GM13976 (cell line): ENCODE measurements around the gene ZDHHC14.
A peak's percentile ranks its signal among the peaks of the same experiment; 100 is the strongest.

Source experiments
- DNase-seq: peaks from one replicate; pipeline ENCODE4 v3.0.0; 2012; ENCODE audit warnings: low spot score
- CTCF ChIP-seq: IDR thresholded peaks from 2 replicates; pipeline ENCODE4 v1.5.1; 2012; ENCODE audit warnings: borderline replicate concordance, mild to moderate bottlenecking; ENCODE audit not compliant: insufficient read depth; ENCODE audit errors: extremely low read depth, missing control alignments, control extremely low read depth
- in situ Hi-C: fragments of 300-500 bp; cut with MboI; formaldehyde crosslinking; loops from one replicate; pipeline ENCODE4 v1.12.0; 2022; ENCODE audit warnings: low sequenced_read_pairs, mixed read lengths, inconsistent platforms; ENCODE audit not compliant: unreplicated experiment

The ZDHHC14 gene

GRCh38 chr6:157552820-157553485 lies 172.0 kb downstream of the ZDHHC14 start:
- no peak for DNase-seq
- TF ChIP-seq CTCF: no peak
- in situ Hi-C loops: no loop called here

GRCh38 chr6:157554747-157555146 lies 173.8 kb downstream of the ZDHHC14 start:
- in situ Hi-C loops: no loop called here
- no peak for DNase-seq
- TF ChIP-seq CTCF: no peak

GRCh38 chr6:157555455-157556143 lies 174.6 kb downstream of the ZDHHC14 start:
- DNase-seq: no peak
- no peak for TF ChIP-seq CTCF
- in situ Hi-C loops: no loop called here

- in situ Hi-C loops: no loop called here
- DNase-seq: no peak
- TF ChIP-seq CTCF: no peak
Observed at GRCh38 chr6:157556144-157556645, 175.2 kb downstream of the ZDHHC14 start.

GRCh38 chr6:157556671-157557430 lies 175.9 kb downstream of the ZDHHC14 start:
- DNase-seq: no peak
- no peak for TF ChIP-seq CTCF
- in situ Hi-C loops: no loop called here

GRCh38 chr6:157557559-157557958 lies 176.6 kb downstream of the ZDHHC14 start:
- DNase-seq: peak; percentile 72
- no peak for TF ChIP-seq CTCF
- in situ Hi-C loops: no loop called here
